ENCODE measurements around the gene ACADVL.
A peak's percentile ranks its signal among the peaks of the same experiment; 100 is the strongest.

ACADVL gene

DNA sequence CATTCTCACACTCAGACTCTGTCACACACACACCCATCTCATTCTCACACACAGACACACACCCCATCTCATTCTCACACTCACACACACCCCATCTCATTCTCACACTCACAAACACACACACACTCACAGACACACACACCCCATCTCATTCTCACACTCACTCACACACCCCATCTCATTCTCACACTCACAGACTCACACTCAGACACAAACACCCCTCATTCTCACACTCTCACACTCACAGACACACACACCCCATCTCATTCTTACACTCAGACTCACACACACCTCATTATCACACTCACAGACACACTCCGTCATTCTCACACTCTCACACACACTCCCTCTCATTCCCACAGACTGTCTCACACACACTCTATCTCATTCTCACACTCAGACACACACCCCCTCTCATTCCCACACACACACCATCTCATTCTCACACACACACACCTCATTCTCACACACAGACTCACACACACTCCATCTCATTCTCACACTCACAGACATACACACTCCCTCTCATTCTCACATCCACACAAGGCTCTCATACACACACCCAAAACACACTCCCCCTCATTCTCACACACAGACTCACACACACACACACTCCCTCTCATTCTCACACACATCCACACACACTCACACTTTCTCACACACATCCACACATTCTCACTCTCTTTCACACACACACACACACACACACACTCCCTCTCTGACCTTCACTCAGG, 43.5 kb upstream of the ACADVL start:
- no peak for DNase-seq (ENCODE audit: extremely low read depth, insufficient read length)
- H3K4me3 ChIP-seq (replicated peaks; ENCODE audit: low read depth, low read length), result no peak overlapping the region
- TF ChIP-seq, protein P1, sequence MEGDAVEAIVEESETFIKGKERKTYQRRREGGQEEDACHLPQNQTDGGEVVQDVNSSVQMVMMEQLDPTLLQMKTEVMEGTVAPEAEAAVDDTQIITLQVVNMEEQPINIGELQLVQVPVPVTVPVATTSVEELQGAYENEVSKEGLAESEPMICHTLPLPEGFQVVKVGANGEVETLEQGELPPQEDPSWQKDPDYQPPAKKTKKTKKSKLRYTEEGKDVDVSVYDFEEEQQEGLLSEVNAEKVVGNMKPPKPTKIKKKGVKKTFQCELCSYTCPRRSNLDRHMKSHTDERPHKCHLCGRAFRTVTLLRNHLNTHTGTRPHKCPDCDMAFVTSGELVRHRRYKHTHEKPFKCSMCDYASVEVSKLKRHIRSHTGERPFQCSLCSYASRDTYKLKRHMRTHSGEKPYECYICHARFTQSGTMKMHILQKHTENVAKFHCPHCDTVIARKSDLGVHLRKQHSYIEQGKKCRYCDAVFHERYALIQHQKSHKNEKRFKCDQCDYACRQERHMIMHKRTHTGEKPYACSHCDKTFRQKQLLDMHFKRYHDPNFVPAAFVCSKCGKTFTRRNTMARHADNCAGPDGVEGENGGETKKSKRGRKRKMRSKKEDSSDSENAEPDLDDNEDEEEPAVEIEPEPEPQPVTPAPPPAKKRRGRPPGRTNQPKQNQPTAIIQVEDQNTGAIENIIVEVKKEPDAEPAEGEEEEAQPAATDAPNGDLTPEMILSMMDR (IDR thresholded peaks at IDR 0.05; ENCODE audit: insufficient read depth, low read length, poor library complexity, severe bottlenecking), result no peak
- no peaks in the 10 kb centered on the region for H3K36me3 ChIP-seq (ENCODE audit: control insufficient read depth, insufficient read depth, low read length)
- H3K27me3 ChIP-seq (replicated peaks; ENCODE audit: control insufficient read depth, insufficient read depth, low read length), result 0 out of 2 replicates have a peak, but pooled peaks cover 1% of the 10 kb centered on the region

DNA sequence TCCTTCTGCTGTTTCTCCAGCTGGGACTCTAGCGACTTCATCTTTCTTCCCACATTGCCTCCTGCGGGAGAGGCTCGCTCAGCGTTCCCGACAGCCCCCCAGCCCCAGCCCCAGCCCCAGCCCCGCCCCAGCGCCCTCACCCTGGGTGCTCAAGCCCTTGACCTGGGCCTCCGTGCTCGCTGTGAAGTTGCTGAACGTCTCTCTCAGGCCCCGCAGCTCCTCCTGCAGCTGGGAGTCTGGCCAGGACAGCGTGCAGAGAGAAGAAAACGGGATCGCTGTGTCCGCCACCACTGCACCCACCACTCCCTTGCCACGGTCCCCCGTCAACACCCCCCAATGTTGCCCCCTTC, 42.9 kb upstream of the ACADVL start:
- TF ChIP-seq, protein P1 (IDR thresholded peaks at IDR 0.05; ENCODE audit: insufficient read depth, low read length, poor library complexity, severe bottlenecking), result no peak
- Histone ChIP-seq H3K27me3 (replicated peaks; ENCODE audit: control insufficient read depth, insufficient read depth, low read length) (0 out of 2 replicates have a peak, but pooled peaks cover 1% of the 10 kb centered on the region), H3K36me3 (ENCODE audit: control insufficient read depth, insufficient read depth, low read length) (no peaks in the 10 kb centered on the region), H3K4me3 (replicated peaks; ENCODE audit: low read depth, low read length) (no peak overlapping the region)
- no peak for DNase-seq (ENCODE audit: extremely low read depth, insufficient read length)

DNA sequence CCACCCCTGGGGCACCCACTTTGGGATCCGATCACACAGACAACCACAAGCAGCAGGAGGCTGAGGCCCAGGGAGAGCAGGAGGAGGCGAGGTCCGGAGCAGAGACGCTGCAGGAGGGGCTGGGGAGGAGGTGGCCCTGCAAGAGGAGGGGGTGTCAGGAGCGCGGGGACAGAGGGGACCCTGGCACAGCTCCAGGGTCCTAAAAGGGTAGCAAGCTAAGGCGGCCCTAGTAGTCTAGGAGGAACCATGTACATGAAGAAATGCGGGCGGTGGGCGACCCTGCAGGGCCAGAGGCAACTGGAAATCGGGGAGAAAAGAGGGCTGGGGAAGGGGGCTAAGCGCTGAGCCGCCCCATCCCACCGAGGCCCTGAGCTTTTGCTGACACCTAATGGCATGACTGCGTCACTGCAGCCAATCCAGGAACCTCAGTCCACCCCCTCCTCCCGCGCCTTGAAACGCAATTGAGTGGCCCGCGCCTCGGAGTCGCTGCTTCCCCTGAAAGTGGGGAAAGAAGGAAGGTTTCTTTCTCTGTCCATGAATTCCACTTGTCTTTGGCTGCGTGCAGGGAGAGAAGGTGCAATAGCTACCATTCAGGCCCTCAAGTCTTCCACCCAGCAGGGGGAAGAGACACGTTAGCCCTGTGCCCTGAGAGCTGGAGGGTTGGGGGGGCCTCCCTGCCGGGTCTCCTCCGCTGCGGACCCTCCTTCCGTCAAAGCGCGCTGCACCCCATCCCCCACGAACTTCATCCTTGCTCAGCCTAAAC, 42.4 kb upstream of the ACADVL start:
- Histone ChIP-seq H3K36me3 (ENCODE audit: control insufficient read depth, insufficient read depth, low read length) (no peaks in the 10 kb centered on the region), H3K4me3 (replicated peaks; ENCODE audit: low read depth, low read length) (no peak overlapping the region), H3K27me3 (replicated peaks; ENCODE audit: control insufficient read depth, insufficient read depth, low read length) (0 out of 2 replicates have a peak, but pooled peaks cover 1% of the 10 kb centered on the region)
- DNase-seq (ENCODE audit: extremely low read depth, insufficient read length), result no peak
- TF ChIP-seq, protein P1 (IDR thresholded peaks at IDR 0.05; ENCODE audit: insufficient read depth, low read length, poor library complexity, severe bottlenecking), result peak; percentile 93

DNA sequence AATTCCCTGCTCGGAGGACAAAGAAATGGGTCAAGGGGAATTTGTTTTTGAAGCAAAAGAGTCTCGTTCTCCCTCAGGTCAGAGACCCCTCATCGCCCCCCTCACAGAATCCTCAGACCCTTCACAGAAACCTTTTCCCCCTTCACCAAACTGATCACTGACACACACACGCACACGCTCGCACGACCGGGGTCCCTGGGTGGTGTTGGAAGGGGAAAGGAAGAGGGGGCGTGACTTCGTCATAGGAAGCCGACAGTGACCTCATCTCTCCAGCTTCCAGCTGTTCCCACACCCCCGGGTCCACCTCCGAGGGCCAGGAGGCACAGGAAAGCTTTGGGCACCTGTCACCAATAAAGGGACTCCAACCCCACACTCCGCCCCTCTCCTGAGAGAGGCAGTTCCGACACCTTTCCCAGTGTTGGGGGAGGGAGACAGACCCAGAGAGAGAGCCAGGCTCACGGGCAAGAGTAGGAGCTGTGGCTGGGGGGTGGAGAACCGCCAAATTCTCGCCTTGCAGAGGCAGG, 41.7 kb upstream of the ACADVL start:
- 0 out of 2 replicates have a peak, but pooled peaks cover 1% of the 10 kb centered on the region for H3K27me3 ChIP-seq (replicated peaks; ENCODE audit: control insufficient read depth, insufficient read depth, low read length)
- no peaks in the 10 kb centered on the region for H3K36me3 ChIP-seq (ENCODE audit: control insufficient read depth, insufficient read depth, low read length)
- DNase-seq (ENCODE audit: extremely low read depth, insufficient read length), result no peak
- H3K4me3 ChIP-seq (replicated peaks; ENCODE audit: low read depth, low read length), result no peak overlapping the region
- TF ChIP-seq, protein P1 (IDR thresholded peaks at IDR 0.05; ENCODE audit: insufficient read depth, low read length, poor library complexity, severe bottlenecking), result no peak

DNA sequence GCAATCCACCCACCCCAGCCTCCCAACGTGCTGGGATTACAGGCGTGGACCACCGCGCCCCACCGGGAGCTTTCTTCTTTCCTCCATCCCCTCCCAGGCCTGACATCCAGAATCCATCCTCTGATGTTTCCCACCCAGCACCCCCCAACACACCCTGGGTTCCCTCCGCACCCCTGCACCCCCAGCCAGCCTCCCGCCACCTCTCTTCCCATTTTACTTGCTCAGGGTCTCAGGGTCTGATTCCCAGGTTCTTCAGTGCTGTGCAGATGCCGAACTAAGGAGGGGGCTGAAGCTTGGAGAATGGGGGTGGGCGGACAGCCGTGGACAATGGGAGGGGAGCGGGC, 40.8 kb upstream of the ACADVL start:
- no peak for DNase-seq (ENCODE audit: extremely low read depth, insufficient read length)
- H3K36me3 ChIP-seq (ENCODE audit: control insufficient read depth, insufficient read depth, low read length), result no peaks in the 10 kb centered on the region
- no peak overlapping the region for H3K4me3 ChIP-seq (replicated peaks; ENCODE audit: low read depth, low read length)
- H3K27me3 ChIP-seq (replicated peaks; ENCODE audit: control insufficient read depth, insufficient read depth, low read length), result 0 out of 2 replicates have a peak, but pooled peaks cover 1% of the 10 kb centered on the region
- TF ChIP-seq, protein P1 (IDR thresholded peaks at IDR 0.05; ENCODE audit: insufficient read depth, low read length, poor library complexity, severe bottlenecking), result no peak
